ENCODE data around the gene SPATC1L. TPM values are rescaled to one million over a fixed set of nuclear protein-coding genes. Genes with fewer than 3 reads are reported as not detected.
"Not testable (repeated sequence)": the region's sequence is repeated elsewhere in the genome, so short reads cannot be mapped to it uniquely, and the experiment has no call there.

Gene SPATC1L
- total RNA-seq, 8 experiments from 2014 or later, result 9.5 to 16.8 (median 13.1) TPM

DNA sequence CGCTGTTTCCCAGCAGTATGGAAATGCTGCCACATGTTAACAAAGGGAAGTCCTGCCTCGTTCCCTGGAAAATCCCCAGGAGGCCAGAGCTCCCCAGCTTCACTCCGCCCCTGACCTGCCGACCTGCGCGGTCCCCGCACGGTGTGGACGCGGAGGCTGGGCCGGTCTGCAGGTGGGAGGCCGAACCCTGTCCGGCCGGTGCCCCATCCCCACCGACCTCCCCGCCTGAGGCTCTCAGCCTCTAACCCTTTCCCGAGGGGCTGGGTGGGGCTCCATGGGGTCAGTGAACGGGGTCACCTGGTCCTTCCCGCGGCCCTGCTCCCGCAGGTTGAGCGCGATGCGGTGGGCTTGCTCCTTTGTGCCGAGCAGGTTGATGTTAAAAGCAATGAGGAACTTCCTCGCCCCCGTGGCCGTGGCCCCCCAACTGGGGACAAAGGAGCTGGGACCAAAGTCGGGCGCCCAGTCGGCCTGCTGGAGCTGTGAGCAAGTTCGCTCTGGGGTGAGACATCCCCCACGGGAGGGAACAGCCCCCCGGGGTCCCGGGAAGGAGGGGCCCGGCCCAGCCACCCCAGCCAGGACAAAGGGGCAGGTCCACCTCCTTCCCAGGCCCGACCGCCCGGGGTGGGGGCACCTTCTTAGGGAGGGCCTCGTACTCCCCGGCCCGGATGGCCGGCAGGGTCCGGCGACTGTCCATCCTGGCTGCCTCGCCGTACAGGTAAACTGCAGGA, 32.8 kb downstream of the SPATC1L start:
- in situ Hi-C loops (cut with MboI; ENCODE audit: low pct_unique_long_range_greater_than_20kb in 2 of 9, low sequenced_read_pairs in 9 of 9, unreplicated experiment in 9 of 9), result no loop called here
- no peak overlapping the region for H3K27ac ChIP-seq
- WGBS, 10 experiments, result 71% methylated on average over 18 of the region's 47 CpGs; no CpG with 5 or more reads in 9 of the 10 experiments
- peaks cover 21 to 25% of the 10 kb centered on the region in 2 donors for H3K4me1 ChIP-seq (replicated peaks in 1 of 2)
- no peak overlapping the region for H3K4me3 ChIP-seq
- ATAC-seq (replicated peaks in 6 of 8), result no peak

DNA sequence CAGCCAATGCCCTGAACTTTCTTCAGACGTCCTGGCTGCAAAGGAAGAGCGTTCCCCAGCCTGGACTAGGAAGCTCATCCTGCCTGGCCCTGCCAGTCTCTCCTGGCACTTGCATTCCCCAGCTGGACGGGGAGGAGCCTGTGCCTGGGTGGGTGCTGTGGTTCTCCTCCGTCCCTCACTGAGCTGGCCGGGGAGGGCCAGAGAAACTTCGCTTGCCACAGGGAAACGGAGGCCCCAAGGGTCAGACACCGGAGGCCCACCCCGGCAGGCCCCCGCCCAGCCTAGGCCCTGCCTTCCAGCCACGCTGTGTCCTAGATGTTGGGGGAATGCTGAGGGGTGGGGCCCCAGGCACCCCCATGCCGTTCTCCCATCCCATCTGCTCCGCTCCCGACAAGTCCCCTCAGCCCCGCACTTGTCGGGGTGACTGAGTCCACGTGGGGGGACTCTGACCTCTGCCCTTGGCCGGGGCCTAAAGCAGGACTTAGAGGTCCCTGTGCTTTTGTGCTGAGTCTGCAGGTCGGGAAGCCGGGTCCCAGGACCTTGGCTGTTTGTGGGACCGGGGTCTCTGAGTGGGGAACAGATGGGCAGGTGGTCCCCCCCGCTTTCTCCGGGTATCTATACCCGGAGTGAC, 33.7 kb downstream of the SPATC1L start:
- in situ Hi-C loops (cut with MboI; ENCODE audit: low pct_unique_long_range_greater_than_20kb in 2 of 9, low sequenced_read_pairs in 9 of 9, unreplicated experiment in 9 of 9), result no loop called here
- Histone ChIP-seq H3K4me3 (no peak overlapping the region), H3K4me1 (replicated peaks in 1 of 2) (peaks cover 17 to 18% of the 10 kb centered on the region in 2 donors), H3K27ac (no peak overlapping the region)
- peak in 2 of 8 experiments; percentile 24 to 27 for ATAC-seq (replicated peaks in 6 of 8)
- WGBS, 10 experiments, result 20 to 100% methylated on average over 3 to 6 of the region's 24 CpGs; no CpG with 5 or more reads in 8 of the 10 experiments

DNA sequence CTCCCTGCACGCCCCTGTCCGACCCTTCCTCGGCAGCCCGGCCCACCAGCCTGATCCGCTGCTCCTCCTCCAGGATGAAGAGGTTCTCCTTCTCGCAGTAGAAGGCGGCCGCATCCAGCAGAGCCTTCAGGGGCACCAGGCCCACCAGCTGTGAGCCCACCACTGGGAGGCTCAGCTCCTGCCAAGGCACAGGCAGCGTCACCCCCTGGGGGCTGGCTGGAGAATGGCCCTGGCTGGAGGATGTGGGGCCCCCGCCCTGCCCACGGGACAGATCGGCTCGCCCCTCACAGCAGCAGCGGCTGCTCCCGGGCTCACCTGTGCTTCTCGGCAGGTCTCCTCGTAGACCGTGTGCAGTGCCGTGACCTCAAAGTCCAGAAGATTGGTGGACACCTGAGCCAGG, 34.2 kb downstream of the SPATC1L start:
- no peak overlapping the region for H3K4me3 ChIP-seq
- peak in 1 of 8 experiments; percentile 4 for ATAC-seq (replicated peaks in 6 of 8)
- in situ Hi-C loops (cut with MboI; ENCODE audit: low pct_unique_long_range_greater_than_20kb in 2 of 9, low sequenced_read_pairs in 9 of 9, unreplicated experiment in 9 of 9), result no loop called here
- H3K4me1 ChIP-seq (replicated peaks in 1 of 2), result peaks cover 13 to 16% of the 10 kb centered on the region in 2 donors
- no peak overlapping the region for H3K27ac ChIP-seq
- WGBS, 10 experiments, result 76% methylated on average over 3 of the region's 19 CpGs; no CpG with 5 or more reads in 9 of the 10 experiments

- Histone ChIP-seq H3K4me1 (replicated peaks in 1 of 2) (peaks cover 13 to 16% of the 10 kb centered on the region in 2 donors), H3K4me3 (no peak overlapping the region), H3K27ac (no peak overlapping the region)
- no peak for ATAC-seq (replicated peaks in 6 of 8)
- in situ Hi-C loops (cut with MboI; ENCODE audit: low pct_unique_long_range_greater_than_20kb in 2 of 9, low sequenced_read_pairs in 9 of 9, unreplicated experiment in 9 of 9), result no loop called here
- 40 to 94% (median 81%) methylated on average over 1 to 18 of the region's 22 CpGs; no CpG with 5 or more reads in 1 of the 10 experiments for WGBS, 10 experiments
Measured at GRCh38 chr21:46149205-46149901, 34.9 kb downstream of the SPATC1L start.

- 64 to 100% (median 89%) methylated on average over 2 to 9 of the region's 11 CpGs; no CpG with 5 or more reads in 3 of the 10 experiments for WGBS, 10 experiments
- in situ Hi-C loops (cut with MboI; ENCODE audit: low pct_unique_long_range_greater_than_20kb in 2 of 9, low sequenced_read_pairs in 9 of 9, unreplicated experiment in 9 of 9), result no loop called here
- H3K4me3 ChIP-seq, result no peak overlapping the region
- ATAC-seq (replicated peaks in 6 of 8), result no peak
- no peak overlapping the region for H3K27ac ChIP-seq
- peaks cover 11% of the 10 kb centered on the region in 2 donors for H3K4me1 ChIP-seq (replicated peaks in 1 of 2)
Measured at GRCh38 chr21:46148106-46148505, 36.2 kb downstream of the SPATC1L start.

DNA sequence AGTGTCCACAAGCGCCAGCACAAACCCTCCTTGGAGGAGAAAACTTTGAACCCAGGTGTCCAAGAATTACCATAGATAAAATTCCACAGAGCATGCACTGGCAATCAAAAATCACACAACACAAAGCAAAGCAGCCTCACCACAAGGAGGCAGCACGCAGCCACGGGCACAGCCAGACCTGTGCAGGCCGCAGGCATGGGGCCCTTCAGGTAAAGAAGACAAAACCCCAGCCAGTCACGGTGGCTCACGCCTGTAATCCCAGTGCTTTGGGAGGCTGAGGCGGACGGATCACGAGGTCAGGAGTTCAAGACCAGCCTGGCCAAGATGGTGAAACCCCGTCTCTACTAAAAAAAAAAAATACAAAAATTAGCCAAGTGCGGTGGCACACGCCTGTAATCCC, 36.8 kb downstream of the SPATC1L start:
- H3K4me3 ChIP-seq; H3K27ac ChIP-seq; in situ Hi-C loops (cut with MboI; ENCODE audit: low pct_unique_long_range_greater_than_20kb in 2 of 9, low sequenced_read_pairs in 9 of 9, unreplicated experiment in 9 of 9): not testable (repeated sequence)
- H3K4me1 ChIP-seq (replicated peaks in 1 of 2), result peaks cover 9 to 11% of the 10 kb centered on the region in 2 donors
- 64 to 100% (median 87%) methylated on average over 1 to 9 of the region's 12 CpGs; no CpG with 5 or more reads in 3 of the 10 experiments for WGBS, 10 experiments
- ATAC-seq (replicated peaks in 6 of 8), result peak in 1 of 8 experiments; percentile 9

- H3K27ac ChIP-seq, result no peak overlapping the region
- no peak overlapping the region for H3K4me3 ChIP-seq
- peaks cover 9 to 11% of the 10 kb centered on the region in 2 donors for H3K4me1 ChIP-seq (replicated peaks in 1 of 2)
- no peak for ATAC-seq (replicated peaks in 6 of 8)
- 26 to 80% (median 67%) methylated on average over 4 to 12 of the region's 14 CpGs; no CpG with 5 or more reads in 5 of the 10 experiments for WGBS, 10 experiments
- in situ Hi-C loops (cut with MboI; ENCODE audit: low pct_unique_long_range_greater_than_20kb in 2 of 9, low sequenced_read_pairs in 9 of 9, unreplicated experiment in 9 of 9), result no loop called here
Measured at GRCh38 chr21:46146856-46147255, 37.4 kb downstream of the SPATC1L start.

GRCh38 chr21:46145840-46146691, 38.2 kb downstream of the SPATC1L start:
- 73 to 93% methylated on average over 3 to 12 of the region's 60 CpGs; no CpG with 5 or more reads in 8 of the 10 experiments for WGBS, 10 experiments
- Histone ChIP-seq H3K4me1 (replicated peaks in 1 of 2) (peaks cover 4 to 6% of the 10 kb centered on the region in 2 donors), H3K27ac (no peak overlapping the region), H3K4me3 (no peak overlapping the region)
- in situ Hi-C loops (cut with MboI; ENCODE audit: low pct_unique_long_range_greater_than_20kb in 2 of 9, low sequenced_read_pairs in 9 of 9, unreplicated experiment in 9 of 9), result no loop called here
- no peak for ATAC-seq (replicated peaks in 6 of 8)

GRCh38 chr21:46145159-46145839, 39.0 kb downstream of the SPATC1L start:
- ATAC-seq (replicated peaks in 6 of 8), result no peak
- WGBS, 10 experiments, result no CpG with 5 or more reads among the region's 51 CpGs
- H3K4me1 ChIP-seq (replicated peaks in 1 of 2), result peaks cover 2 to 3% of the 10 kb centered on the region in 2 donors
- in situ Hi-C loops (cut with MboI; ENCODE audit: low pct_unique_long_range_greater_than_20kb in 2 of 9, low sequenced_read_pairs in 9 of 9, unreplicated experiment in 9 of 9), result no loop called here
- H3K4me3 ChIP-seq, result no peak overlapping the region
- H3K27ac ChIP-seq, result peak overlapping the region in 1 of 2 donors; percentile 60

GRCh38 chr21:46144464-46145070, 39.7 kb downstream of the SPATC1L start:
- WGBS, 10 experiments, result 0% methylated on average over 1 of the region's 4 CpGs; no CpG with 5 or more reads in 9 of the 10 experiments
- peak overlapping the region in 1 of 2 donors; percentile 92 for H3K27ac ChIP-seq

DNA sequence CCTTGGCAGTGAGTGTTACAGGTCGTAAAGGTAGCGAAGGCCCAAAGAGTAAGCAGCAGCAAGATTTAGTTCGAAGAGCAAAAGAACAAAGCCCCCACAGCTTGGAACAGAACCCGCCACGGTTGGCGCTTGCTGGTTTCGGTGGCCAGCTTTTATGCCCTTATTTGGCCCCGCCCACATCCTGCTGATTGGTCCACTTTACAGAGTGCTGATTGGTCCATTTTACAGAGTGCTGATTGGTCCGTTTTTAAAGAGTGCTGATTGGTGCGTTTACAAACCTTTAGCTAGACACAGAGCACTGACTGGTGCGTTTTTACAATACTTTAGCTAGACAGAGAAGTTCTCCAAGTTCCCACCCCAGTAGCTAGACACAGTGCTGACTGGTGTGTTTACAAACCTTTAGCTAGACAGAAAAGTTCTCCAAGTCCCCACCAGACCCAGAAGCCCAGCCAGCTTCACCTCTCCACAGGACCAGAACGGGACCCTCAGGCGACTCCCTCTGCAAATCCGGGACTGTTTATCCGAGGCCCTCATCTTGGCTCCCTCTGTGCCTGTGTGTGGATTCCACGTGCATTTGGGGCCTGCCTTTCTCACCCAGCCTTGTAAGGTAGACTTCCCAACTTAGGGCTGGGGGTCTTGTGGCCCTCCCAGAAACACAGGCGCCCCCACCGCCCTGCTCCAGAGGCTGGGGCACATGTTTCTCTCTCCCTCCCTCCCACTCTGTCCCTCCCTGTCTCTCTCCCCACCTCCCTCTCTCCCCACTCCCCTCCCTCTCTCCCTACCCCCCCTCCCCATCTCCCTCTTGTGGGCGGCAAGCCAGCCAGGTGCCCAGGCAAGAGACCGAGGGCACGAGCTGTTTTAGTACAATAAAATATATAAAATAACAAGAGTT, 41.4 kb downstream of the SPATC1L start:
- Histone ChIP-seq H3K4me1 (replicated peaks in 1 of 2) (peaks cover 2 to 3% of the 10 kb centered on the region in 2 donors), H3K27ac (peak overlapping the region in 1 of 2 donors; percentile 52), H3K4me3 (no peak overlapping the region)
- no peak for ATAC-seq (replicated peaks in 6 of 8)
- 80 to 100% (median 85%) methylated on average over 1 to 11 of the region's 21 CpGs; no CpG with 5 or more reads in 4 of the 10 experiments for WGBS, 10 experiments
- in situ Hi-C loops (cut with MboI; ENCODE audit: low pct_unique_long_range_greater_than_20kb in 2 of 9, low sequenced_read_pairs in 9 of 9, unreplicated experiment in 9 of 9), result no loop called here

More at GRCh38 chr21:46144464-46145070, 39.7 kb downstream of the SPATC1L start:
- in situ Hi-C loops (cut with MboI; ENCODE audit: low pct_unique_long_range_greater_than_20kb in 2 of 9, low sequenced_read_pairs in 9 of 9, unreplicated experiment in 9 of 9), result no loop called here
- Histone ChIP-seq H3K4me3 (no peak overlapping the region), H3K4me1 (replicated peaks in 1 of 2) (peaks cover 2 to 3% of the 10 kb centered on the region in 2 donors)
- ATAC-seq (replicated peaks in 6 of 8), result no peak
